Measurements from ENCODE around the gene NOM1.

Gene NOM1

DNA sequence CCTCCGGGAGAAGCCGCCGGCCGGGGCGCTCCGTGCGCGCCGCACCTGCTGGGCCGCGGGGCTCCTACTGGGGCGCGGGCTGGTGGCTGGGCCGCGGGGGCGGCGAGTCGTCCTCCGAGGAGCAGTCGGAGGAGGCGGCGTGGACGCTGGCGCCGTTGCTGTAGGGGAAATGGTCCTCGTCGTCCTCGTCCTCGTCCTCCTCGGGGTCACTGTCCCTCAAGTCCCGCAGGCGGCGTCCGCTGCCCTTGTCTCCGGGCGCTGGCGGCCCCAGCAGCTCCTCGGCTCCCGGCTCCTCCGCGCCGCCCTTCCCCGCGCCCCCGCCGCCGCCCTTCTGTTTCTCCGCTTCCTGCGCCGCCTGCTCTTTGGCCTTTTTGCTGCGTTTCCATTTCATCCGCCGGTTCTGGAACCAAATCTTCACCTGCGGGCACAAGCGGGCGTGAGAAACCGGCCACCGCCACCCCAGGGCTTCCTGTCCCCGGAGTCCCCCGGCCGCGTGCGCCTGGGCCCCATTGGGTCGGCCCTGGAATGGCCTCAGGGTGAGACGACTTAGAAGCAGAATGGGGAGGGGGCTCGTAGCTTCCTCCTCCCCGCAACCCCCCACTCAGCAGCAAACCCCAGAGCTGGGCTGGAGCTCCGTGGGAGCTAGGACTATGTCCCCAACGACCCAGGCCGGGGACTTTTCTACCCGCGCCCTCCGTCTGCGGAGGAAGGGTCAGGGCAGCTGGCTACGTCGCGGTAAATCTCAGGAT is 56.1 kb downstream of the NOM1 start:
- no peak for DNase-seq

DNA sequence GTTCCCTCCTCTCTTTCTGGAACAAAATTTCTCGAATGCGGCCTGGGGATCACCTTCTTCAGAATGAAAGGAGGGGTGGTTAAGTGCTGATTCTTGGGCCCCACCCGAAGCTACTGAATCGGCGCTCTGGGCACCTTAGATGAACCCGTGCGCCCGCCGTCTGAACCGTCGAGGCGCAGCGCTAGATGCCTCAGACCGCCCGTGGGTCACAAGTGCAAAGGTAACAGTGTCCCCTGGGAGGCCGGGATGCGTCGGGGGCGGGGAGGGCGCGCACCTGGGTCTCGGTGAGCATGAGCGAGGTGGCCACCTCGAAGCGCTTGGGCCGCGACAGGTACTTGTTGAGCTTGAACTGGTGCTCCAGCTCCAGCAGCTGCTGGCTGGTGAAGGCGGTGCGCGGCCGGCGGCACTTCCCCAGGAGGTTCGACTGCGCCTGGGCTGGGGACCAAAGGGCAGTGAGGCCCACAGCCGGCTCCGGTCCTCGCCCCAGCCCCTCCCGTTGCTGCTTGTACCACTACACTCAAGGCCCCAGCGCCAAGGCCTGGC is 56.8 kb downstream of the NOM1 start:
- DNase-seq = no peak

DNA sequence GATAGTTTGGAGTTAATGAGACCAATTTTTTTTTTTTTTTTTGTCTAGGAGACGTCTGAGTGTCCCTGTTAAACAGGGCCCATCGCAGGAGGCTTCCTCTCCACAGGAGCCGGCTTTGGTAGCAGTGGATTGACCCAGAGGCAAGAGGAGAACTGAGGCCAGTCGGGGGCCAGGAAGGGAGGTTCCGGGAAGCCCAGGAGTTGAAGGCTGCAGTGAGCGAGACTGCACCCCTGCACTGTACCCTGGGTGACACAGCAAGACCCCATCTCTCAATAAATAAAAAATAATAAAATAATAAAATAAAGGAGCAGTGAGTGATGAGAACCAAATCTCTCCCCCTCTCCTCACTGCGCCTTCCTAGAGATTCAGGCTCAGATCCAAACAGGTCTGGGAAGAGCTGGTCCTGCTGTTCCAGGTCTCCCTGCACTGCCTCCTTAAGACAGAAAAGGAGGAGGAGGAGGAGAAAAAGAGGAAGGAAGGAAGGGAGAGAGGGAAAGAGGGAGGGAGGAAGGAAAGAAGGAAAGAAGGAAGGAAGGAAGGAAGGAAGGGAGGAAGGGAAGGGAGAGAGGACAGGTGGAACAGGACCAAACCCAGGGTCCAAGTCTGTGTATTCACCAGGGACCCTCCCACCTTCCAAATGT is 57.4 kb downstream of the NOM1 start:
- DNase-seq = no peak

DNA sequence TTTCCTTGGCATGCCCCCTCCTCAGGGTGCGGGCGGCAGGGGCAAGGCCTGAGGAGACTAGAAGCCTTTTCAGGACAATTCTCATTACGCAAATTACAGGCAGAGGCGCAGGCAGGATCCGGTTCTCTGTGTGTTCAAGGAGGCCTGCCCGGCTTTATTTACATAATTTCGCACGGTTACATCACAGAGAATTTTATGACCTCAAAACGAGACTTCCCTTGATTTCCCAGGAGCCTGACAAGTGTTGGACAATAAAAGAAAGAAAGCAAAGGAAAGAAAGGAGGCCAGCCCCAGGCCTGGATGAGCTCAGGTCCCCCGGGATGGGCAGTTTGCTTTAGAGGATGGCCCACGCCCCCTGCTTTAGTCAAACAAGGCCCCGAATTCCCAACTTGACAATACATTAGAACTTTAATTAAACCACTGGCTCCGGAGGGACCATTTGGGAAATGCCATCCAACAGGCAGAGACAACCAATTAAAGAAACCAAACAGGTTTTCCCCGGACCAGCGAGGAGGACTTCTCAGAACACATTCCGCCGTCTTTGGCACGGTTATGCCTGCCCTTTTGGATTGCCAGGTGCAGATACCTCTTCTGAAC is 58.1 kb downstream of the NOM1 start:
- peak; percentile 45 for DNase-seq

DNA sequence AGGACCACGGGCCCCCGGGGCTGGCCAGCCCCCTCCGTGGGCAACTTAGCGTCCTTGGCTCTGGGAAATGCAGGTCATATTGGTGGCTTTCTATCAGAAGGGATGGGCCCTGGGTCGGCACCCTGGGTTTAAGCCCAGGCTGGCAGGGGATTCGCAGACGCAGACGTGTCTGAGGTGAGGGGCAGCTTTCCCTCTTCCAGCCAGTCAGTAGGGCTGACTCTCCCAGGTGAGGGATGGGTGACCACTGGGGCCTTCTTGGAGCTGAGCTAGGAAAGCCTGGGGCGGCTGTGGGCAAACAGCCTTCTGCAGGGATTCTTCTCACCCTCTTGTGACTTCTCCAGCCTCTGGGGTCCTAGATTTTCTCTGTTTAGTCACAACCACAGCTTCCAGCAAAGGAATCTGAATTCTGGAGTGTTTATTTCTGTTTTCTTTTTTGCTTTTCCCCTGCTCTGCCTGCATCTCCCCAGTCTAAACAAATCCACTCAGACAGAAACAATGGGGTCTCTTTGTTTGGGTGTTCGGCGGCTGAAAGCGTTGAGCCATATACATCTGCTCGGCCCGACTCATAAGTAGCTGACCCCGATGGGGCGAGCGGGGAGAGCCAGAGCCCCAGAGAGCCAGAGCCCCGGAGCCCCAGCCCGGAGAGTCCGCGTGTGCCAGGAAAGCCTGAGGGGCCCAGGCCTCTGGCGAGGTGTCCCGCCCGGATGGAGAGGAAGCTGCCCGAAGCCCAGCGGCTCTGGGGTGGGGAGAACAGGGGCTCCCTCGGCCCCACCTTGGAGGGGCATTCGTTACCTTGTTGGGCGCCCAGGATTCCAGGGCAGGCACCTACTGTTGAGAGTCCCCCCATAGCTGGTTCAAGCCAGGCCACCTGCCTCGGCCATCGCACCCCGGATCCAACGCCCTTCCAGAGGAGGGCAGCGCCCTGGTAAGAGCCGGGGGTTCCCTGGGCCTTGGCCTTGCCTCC is 59.0 kb downstream of the NOM1 start:
- DNase-seq = peak; percentile 55

DNA sequence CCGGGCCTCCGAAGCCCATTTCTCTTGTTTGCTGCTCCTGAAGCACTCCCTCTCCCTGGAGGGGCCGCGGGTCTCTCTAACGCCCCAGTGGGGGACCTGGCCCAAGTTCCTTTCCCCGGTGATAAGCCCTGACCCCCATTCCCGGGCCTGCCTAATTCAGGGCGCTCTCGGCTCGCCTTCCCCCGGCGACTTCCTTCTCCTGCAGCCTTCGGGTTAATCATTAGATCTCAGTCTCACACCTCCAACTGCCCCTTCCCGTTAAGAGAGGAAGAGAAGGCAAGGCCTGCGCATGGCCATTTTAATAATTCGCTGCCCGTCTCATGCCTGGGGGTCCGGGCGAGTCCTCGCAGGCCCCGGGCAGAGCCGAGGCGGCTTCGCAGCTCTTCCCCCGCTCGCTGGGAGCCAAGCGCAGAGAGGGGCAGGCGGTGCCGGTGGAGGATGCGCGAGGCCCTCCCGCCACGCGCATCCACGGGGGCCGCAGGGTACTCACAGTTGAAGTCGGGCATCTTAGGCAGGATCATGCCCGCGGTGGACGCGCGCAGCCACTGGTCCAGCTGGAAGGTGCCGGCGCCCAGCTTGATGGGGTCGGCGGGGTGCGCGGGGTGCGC is 59.8 kb downstream of the NOM1 start:
- DNase-seq = peak; percentile 28

DNA sequence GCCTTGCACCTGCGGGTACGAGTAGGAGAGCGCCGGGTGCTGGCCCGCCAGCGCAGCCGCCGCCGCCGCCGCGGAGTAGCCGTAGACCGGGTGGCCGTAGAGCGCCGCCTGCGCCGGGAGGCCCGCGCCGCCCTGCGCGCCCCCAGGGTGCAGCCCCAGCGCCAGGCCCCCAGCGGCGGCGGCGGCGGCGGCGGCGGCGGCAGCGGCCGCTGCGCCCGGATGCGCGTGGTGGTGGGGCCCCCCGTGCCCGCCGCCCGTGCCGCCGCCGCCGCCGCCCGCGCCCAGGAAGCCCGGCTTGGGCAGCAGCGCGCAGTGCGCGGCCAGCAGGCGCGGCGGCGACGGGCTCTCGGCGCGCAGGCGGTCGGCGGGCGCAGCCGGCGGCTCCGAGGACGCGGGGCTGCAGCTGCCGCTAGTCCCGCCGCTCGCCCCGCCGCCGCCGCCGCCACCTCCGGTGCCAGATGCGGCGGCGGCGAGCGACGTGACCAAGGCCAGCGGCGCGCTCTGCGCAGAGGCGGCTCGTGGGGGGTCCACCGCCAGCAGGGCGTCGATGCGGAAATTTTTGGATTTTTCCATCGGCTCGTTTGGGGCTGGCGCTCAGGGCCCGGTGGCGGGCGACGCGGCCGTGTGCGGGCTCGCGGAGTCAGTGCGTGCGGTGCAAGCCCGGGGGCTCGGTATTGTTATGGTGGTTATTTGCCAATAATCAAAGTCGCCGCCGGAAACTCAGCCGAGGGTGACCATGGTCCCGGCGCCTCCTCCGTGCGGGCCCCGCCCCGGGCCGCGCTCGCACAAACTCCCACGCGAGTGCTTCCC is 60.5 kb downstream of the NOM1 start:
- DNase-seq = no peak

DNA sequence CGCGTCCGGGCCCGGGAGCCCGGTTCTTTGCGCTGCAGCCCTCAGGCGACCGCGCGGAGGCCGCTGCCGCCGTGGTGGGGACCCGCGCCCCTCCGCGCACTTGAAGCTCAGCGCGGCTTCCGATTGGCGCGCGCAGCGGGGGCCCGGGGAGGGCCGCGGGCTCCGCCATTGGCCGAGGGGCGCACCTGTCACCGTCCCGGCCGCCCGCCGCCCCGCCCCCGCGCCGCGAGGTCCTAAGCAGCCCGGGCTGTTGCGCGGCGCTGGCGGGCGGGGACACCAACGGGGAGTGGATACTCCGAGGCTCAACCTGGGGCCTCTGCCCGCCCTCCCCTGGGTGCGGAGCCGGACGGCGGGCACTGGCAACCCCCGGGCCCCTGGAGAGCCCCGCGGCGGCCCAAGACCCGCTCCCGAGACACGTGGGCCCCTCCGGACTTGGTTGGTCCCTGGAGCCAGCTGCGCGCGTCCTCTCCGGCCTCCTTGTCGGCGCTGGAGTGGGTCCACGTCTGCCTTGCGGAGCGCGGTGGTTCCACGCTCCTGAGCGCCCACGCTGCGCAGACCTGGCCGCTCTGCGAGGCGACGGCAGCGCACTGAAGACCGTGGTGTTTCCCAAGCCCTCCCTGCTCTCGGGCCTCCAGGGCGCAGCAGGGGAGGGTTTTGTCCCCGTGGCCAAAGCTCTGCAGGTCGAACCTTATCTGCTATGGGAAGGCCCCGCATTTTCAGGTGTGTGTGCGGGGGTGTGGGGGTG is 61.2 kb downstream of the NOM1 start, which contains the start of gene MNX1:
Gene MNX1 (minus strand): TSS at position 76 of the 745 bp plus-strand sequence. CDS start 313 bp downstream, outside the sequence.
- peak; percentile 81 for DNase-seq

DNA sequence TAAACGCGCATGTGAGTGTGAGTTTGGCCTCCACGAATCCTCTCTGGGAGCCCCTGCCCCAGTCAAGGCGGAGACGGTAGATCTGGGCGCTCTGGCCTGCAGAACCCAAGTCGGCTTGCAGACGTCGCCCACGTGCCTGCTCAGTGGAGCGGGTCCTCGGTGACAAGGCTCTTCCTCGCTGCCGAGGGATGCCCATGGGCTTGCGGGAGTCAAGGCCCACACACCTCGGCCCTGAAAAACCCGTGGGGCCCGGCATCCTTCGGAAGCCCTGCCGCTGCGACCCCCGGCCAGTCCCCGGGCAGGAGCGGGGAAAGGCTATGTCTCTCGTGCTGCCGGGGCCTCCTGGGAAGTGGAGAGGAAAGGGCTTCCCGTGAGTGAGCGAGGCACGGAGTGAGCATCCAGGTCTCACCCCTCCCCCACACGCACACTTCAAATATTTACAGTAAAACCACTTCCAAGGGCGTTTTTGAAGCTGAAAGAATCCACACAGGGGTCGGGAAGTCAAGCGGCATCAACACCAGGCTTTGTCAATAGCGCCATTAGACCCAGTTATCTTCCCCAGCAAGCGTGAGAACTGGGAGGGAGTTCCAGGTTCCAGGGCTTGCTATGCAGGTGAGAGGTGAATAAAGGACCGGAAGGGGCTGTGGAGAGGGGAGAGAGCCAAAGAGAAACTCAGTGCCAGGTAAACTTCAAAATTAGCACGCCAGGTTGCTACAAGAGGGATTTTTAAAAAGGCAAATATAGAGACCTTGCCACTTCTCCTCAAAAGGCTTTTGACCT is 62.0 kb downstream of the NOM1 start:
- peak; percentile 62 for DNase-seq

DNA sequence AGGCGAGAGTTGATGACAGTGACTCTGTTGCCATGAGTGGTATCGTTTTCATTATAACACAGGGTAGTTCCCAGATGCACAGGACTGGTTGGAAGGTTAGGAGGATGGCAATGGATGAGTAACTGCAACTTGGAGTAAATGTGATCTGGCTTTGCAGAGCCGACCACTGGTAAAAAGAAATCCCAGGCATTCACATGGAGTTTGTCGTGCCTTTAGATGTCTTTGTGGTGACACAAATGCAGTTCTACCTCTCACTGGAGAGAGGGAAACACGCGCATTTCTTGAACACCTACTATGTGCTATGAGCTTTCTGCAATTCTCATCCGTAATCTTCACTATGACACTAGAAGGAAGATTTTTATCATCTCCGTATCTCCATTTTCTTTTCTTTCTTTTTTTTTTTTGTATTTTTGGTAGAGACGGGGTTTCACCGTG is 62.6 kb downstream of the NOM1 start:
- peak; percentile 54 for DNase-seq

DNA sequence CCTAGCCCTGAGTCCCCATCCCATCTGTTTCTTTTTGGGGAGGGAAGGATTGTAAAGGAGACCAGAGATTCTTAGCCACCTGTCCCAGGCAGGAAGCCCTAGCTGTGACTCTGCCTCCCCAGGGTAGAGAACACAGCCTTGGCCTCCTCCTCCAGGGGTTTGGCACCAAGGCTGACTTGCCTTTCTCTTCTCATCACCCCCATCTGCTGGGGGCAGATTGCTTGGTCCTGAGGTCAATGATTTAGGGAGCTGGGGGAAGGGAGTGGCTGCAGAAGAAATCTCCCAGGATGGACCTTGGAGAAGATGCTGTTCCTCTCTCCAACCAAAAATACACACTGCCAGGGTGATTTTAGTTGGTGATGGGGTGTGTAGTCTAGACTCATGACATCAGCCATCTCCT is 63.6 kb downstream of the NOM1 start:
- DNase-seq = no peak

DNA sequence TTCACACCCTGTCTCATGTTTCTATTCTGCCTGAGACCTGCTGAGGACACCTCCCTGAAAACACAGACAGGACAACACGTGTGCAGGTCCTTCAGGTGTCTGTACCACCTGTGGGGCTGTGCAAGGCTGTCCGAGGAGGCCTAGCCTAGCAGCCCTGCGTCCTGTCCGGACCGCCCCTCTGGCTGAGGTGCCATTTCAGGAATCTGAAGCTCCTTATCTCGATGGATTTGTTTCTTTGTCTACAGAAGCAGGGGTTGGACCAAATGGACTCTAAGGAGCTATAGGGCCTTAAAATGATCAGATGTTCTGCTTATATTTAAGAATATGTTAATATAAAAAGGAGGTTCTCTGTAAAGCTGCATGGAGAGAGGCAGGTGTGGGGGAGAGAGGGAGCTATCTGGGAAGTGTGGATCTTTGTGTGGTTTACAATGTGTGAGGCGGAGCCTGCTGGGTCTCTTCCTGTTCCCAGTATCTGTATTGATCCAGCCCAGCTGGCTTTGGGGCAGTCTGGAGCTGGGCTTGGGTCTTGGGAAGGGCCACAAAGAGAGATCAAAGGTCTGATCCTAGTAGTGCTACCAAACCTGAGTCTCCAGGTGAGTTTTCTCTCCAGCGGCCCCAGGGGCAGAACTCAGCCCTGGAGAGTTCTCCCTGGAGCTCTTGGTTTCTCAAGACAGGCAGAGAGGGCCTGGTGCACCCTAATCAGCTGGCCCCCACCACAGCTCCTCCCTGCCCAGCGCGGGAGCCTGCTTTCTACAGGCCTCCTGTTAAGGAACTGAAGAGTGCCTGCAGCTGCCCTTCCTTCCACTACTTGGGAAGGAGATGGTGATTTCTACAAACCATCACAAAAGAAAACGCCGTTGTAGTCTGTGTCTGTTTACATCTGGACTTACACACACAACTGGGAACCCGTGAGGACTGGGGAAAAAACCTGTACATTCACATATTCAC is 64.4 kb downstream of the NOM1 start:
- no peak for DNase-seq

DNA sequence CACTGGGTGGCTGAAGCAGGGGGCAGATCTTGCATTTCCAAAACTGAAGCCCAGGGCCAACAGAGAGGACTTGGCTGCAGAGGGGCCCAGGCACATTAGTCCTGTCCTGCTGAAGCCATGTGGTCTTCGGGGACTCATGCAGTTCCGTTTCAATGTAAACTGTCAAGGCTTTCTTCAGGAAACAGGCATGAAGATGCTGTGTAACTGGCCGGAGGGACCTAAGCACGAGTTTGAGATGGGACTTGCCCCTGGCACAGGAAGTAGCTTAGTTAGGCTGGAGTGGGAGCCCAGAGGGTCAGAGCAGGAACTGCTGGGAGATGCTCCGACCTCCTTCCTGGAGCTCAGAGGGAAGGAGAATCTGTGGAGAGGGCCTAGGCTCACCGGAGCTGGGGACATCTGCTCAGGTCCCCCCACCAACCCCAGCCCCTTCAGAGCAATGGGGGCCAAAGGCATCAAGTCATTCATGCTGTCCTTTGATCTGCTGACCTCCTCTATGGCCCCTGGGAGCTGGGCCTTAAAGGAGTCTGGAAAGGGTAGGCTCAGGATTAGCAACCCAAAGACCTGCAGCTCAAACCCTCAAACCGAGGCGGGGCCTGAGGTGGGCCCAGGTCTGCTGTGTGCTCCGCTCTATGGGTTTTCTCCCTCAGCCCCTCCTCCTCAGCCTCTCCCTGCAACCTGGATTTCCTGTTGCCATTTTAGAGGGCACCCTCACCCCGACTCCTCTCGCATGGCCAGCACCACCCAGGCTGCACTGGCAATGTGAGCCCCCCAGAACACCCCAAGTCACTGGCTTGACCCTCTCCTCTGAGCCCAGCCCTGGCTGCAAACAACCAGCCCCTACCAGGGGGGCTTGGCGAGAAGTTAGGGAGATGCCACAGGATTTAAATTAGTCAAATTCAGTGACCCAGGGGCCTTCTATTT is 65.4 kb downstream of the NOM1 start:
- no peak for DNase-seq

DNA sequence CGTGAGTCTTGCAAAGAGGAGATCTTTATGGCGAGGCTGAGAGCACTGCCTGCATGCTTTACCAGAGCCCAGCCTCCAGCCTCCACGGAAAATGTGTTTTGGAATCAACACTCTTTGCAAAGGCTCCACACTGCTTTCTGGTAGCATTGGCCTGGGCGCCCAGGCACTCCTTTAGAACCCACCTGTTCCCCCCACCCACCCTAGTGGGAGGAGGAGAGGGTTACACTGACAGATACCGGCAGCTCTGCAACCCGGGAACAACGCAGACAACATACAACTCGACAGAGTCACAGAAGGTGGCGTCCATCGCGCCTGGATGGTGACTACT is 66.5 kb downstream of the NOM1 start:
- DNase-seq = no peak

DNA sequence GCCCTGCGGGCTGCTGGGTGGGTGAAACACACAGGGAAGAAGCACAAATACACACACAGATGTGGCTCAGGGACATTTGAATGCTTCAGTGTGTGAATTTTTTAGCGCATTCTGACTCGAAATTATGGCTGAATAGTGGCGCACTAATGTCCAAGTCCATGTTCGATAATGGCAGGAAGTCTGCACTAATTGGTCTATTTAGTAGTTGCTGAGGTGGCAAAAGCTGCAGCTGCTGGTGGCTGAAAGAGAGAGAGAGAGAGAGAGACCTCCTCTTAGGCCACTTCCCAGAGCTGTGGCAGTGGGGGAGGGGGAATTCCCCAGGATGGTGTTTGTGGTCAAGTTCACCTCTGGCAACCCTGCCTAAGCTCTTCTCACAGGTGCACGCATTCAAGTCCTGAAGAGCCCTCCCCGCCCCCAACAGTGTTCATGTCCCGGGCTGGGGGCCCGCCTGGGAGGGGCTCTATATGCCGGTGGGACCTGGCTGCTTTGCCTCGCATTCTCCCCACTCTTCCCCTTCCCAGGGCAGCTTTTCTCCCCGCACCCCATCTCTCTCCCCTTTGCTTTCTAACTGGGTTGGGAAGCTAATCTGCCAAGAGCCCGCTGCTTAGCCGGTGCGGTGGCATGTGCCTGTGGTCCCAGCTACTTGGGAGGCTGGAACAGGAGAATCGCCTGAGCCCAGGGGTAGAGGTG is 67.0 kb downstream of the NOM1 start:
- no peak for DNase-seq

DNA sequence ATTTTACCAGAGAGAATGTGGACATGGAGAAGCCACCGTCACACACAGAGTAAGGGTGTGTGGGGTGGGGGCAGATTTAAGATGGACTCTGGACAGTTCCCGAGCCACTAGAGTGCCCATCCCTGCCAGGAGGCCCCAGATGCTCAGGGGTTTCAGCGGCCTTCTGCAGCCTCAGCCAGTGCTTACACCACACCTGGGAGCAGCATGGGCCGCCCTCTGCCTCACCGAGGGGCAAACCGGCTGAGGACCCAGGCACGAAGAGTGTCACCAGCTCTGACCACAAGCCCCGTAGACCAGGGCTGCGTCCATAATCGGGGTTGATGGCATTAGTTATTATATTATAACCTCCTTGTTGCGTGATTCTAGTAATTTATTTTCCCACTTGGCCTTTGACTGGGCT is 67.6 kb downstream of the NOM1 start:
- no peak for DNase-seq
